ENCODE data around the gene EFCC1. TPM values are rescaled to one million over a fixed set of nuclear protein-coding genes. Genes with fewer than 3 reads are reported as not detected.

The EFCC1 gene
- total and polyA plus RNA-seq, 3 donors from 2014 or later = 2.6 to 2.9 (median 2.8) TPM

DNA sequence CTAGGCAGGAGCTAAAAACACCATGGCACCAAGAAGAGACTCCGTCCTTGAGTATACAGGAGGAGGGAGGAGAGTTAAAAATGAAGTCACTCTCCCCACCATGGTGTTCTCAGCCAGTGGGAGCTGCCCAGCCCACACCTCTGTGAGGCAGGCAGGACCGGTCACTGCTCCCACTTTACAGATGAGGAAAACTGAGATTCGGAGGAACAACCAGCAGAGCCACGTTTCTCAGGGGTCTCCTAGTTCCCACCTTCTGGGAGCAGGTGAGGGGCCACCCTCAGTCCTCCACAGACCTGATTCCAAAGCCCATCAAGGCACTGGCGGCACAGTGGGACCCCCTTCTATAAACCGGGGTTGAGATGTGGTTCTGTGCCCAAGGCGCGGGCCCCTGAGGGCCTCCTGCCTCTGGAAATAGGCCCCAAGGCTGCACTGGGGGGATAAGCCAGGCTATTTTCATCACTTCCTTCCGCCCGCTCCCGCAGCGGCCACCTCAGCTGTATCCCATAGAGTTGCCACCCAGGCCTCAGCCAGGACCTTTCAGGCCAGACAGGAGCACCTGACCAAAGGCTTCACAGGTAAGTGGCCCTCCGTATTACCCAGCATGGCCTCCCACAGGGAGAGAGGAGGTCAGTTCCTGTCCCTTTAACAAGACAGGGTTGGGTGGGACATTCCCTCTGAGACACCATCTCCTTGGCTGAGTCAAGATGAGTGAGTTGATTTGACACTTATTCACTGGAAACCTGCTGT, 59.3 kb downstream of the EFCC1 start, which contains the start of gene GP9:
Gene GP9, plus strand, starts transcription at position 504 of the 747 bp plus-strand sequence. CDS start 961 bp downstream, outside the sequence.
- no peak for TF ChIP-seq CTCF (IDR thresholded peaks at IDR 0.05)
- no peak for TF ChIP-seq POLR2A (IDR thresholded peaks at IDR 0.05)
- intact Hi-C loops (cut with DNase I; ENCODE audit: low total_unique reads) = no loop called here
- Histone ChIP-seq H3K27ac (no peak within 1 kb of the TSS), H3K27me3 (no peaks in the 10 kb centered on the region), H3K4me1 (peaks cover 3% of the 10 kb centered on the region), H3K36me3 (ENCODE audit: low read depth, missing control alignments) (no peaks in the 10 kb centered on the region), H3K4me3 (no peak within 1 kb of the TSS), H3K9me3 (no peaks in the 10 kb centered on the region)
- DNase-seq = no peak
- 89 to 92% methylated on average over 9 to 13 of the region's 13 CpGs for WGBS, 2 donors

GRCh38 chr3:129061023-129061887, 60.2 kb downstream of the EFCC1 start:
- H3K4me1 ChIP-seq = peaks cover 3% of the 10 kb centered on the region
- H3K27me3 ChIP-seq = no peaks in the 10 kb centered on the region
- no peaks in the 10 kb centered on the region for H3K36me3 ChIP-seq (ENCODE audit: low read depth, missing control alignments)
- 87 to 94% methylated on average over 13 to 19 of the region's 19 CpGs for WGBS, 2 donors
- no peaks in the 10 kb centered on the region for H3K9me3 ChIP-seq
- H3K4me3 ChIP-seq = no peak overlapping the region
- intact Hi-C loops (cut with DNase I; ENCODE audit: low total_unique reads) = no loop called here
- no peak for DNase-seq
- no peak for TF ChIP-seq POLR2A (IDR thresholded peaks at IDR 0.05)
- no peak for TF ChIP-seq CTCF (IDR thresholded peaks at IDR 0.05)
- H3K27ac ChIP-seq = no peak overlapping the region

GRCh38 chr3:129061888-129062834, 61.1 kb downstream of the EFCC1 start:
- no peak for TF ChIP-seq POLR2A (IDR thresholded peaks at IDR 0.05)
- no peak for TF ChIP-seq CTCF (IDR thresholded peaks at IDR 0.05)
- WGBS, 2 donors = 89 to 92% methylated on average over 12 to 28 of the region's 32 CpGs
- H3K27me3 ChIP-seq = no peaks in the 10 kb centered on the region
- no peaks in the 10 kb centered on the region for H3K9me3 ChIP-seq
- no peak overlapping the region for H3K27ac ChIP-seq
- no peaks in the 10 kb centered on the region for H3K36me3 ChIP-seq (ENCODE audit: low read depth, missing control alignments)
- peaks cover 3% of the 10 kb centered on the region for H3K4me1 ChIP-seq
- intact Hi-C loops (cut with DNase I; ENCODE audit: low total_unique reads) = no loop called here
- no peak overlapping the region for H3K4me3 ChIP-seq
- DNase-seq = no peak

DNA sequence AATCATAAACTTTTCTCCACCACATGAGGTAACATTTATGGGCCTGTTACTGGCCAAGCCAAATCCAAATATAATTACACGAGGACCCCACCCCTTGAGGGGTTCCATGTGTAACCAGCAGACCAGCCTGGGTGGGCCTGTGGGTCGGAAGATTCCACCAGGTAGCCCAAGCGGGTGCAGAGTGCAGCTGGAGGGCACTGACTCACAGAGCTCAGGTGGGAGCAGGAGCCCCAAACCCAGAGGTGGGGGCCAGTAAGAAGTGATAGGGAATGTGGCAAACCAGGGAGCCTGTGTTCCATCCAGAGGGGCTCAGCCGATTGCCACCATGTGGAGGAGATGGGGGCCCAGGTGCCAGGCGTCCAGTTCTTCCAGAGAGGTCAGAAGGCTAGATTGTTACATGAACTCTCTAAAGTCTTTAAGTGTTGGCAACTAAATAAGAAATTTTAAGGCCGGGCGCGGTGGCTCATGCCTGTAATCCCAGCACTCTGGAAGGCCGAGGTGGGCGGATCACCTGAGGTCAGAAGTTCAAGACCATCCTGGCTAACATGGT, 62.1 kb downstream of the EFCC1 start:
- H3K9me3 ChIP-seq = no peaks in the 10 kb centered on the region
- no peak overlapping the region for H3K4me3 ChIP-seq
- H3K36me3 ChIP-seq (ENCODE audit: low read depth, missing control alignments) = no peaks in the 10 kb centered on the region
- peaks cover 5% of the 10 kb centered on the region for H3K4me1 ChIP-seq
- H3K27me3 ChIP-seq = no peaks in the 10 kb centered on the region
- TF ChIP-seq CTCF (IDR thresholded peaks at IDR 0.05) (no peak), POLR2A (IDR thresholded peaks at IDR 0.05) (no peak)
- DNase-seq = no peak
- WGBS, 2 donors = 86 to 90% methylated on average over 10 of the region's 10 CpGs
- intact Hi-C loops (cut with DNase I; ENCODE audit: low total_unique reads) = no loop called here
- H3K27ac ChIP-seq = no peak overlapping the region
